ENCODE data around the gene LIN7C. TPM values are rescaled to one million over a fixed set of nuclear protein-coding genes. Genes with fewer than 3 reads are reported as not detected.
A peak's percentile ranks its signal among the peaks of the same experiment; 100 is the strongest.

Gene LIN7C
- total RNA-seq, 1 experiment from 2014 or later: 26.6 TPM

DNA sequence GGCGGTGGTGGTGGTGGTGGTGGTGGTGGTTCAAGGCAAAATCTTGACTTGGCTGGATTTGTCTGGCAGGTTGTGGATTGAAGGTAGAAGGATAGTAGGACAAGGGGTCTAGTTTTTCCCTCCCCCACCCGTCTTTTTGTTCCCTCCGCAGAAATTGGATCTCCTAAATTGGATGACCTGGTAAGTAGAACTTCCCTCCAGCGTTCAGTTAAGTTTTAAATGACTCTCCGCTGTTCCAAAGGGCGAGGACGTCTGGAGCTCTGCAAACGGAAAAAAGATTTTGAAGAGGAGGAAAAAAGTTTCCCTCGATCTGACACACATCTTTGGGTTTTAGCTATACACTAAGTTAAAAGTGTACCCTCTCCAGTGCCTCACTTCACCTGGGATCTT lies 33.6 kb downstream of the LIN7C start:
- intact Hi-C loops (cut with micrococcal nuclease): loop anchor here (5.0 kb wide), 1 partner anchor 176 kb away; no protein-coding TSS in a partner anchor
- no peaks in the 10 kb centered on the region for H4K20me1 ChIP-seq (ENCODE audit: low read length)
- H3K9me2 ChIP-seq (replicated peaks; ENCODE audit: low read length): no peaks in the 10 kb centered on the region
- H3K4me1 ChIP-seq (ENCODE audit: insufficient read depth, low read length): peaks cover 31% of the 10 kb centered on the region
- H3K36me3 ChIP-seq (ENCODE audit: low read depth, low read length): no peaks in the 10 kb centered on the region
- H3K79me2 ChIP-seq (ENCODE audit: low read length): peaks cover 37% of the 10 kb centered on the region
- no TSS peak for BruUV-seq (replicated peaks)
- ATAC-seq: no peak
- TF ChIP-seq EZH2 (IDR thresholded peaks at IDR 0.05; ENCODE audit: low read length, unreplicated experiment): no peak
- no peak for TF ChIP-seq EZH2phosphoT487 (IDR thresholded peaks at IDR 0.05; ENCODE audit: borderline replicate concordance, low read length)
- TF ChIP-seq, protein P1, sequence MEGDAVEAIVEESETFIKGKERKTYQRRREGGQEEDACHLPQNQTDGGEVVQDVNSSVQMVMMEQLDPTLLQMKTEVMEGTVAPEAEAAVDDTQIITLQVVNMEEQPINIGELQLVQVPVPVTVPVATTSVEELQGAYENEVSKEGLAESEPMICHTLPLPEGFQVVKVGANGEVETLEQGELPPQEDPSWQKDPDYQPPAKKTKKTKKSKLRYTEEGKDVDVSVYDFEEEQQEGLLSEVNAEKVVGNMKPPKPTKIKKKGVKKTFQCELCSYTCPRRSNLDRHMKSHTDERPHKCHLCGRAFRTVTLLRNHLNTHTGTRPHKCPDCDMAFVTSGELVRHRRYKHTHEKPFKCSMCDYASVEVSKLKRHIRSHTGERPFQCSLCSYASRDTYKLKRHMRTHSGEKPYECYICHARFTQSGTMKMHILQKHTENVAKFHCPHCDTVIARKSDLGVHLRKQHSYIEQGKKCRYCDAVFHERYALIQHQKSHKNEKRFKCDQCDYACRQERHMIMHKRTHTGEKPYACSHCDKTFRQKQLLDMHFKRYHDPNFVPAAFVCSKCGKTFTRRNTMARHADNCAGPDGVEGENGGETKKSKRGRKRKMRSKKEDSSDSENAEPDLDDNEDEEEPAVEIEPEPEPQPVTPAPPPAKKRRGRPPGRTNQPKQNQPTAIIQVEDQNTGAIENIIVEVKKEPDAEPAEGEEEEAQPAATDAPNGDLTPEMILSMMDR (conservative IDR thresholded peaks at IDR 0.05; ENCODE audit: low read depth, low read length): no peak
- no peaks in the 10 kb centered on the region for H3K9me3 ChIP-seq (ENCODE audit: low read length)
- 0 out of 2 replicates have a peak overlapping the region, but pooled peaks have one; percentile 3 for H3K9ac ChIP-seq (ENCODE audit: low read length)
- CTCF ChIA-PET: interaction anchor here (0.6 to 1.0 kb wide), 5 partner anchors 13 to 177 kb away, joined by 3 to 9 read pairs (median 3); no protein-coding TSS in a partner anchor
- DNase-seq: peak; percentile 27
- H2AFZ ChIP-seq (ENCODE audit: low read length): peak overlapping the region; percentile 89
- H3K27ac ChIP-seq (ENCODE audit: low read length): no peak overlapping the region
- POLR2A ChIA-PET (ENCODE audit: unreplicated experiment): interaction anchor here (0.6 to 1.1 kb wide), 8 partner anchors 9 to 207 kb away, joined by 3 to 19 read pairs (median 8); no protein-coding TSS in a partner anchor
- no peaks in the 10 kb centered on the region for H3K27me3 ChIP-seq (ENCODE audit: low read length)
- H3K4me2 ChIP-seq (ENCODE audit: low read length): peak overlapping the region; percentile 94
- H3F3A ChIP-seq (ENCODE audit: low read length, unreplicated experiment): no peaks in the 10 kb centered on the region
- peak overlapping the region; percentile 81 for H3K4me3 ChIP-seq (ENCODE audit: low read length)

DNA sequence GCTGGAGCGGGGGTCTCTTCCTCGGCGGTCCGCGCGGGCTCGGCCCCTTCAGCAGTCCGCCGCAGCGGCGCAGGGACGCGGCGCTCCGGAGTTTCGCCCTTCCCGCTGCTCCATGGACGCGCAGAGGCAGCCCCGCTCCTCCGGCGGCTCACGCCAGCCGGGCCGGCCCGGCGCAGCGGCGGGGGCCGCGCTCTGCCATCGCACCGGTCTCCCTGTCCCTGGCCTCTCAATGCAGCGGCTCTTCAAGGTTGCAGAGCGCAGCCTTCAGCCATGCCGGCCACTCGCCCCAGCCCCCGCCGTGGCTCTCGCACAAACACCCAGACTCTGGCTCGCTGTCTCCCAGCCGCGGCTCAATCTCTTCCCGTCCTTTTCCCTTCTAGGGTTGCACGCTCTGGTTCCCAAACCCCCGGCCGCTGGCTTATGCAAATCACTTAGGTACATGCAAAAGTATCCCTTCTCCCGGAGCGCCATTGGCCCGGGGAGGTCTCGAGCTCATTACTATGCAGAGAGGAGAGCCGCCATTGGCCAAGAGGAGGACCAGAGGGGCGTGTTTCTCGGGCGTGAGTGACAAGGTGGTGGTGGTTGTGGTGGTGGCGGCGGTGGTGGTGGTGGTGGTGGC lies 34.1 kb downstream of the LIN7C start, which contains the start of gene LGR4:
Gene LGR4 (minus strand): TSS at position 393 of the 619 bp plus-strand sequence. CDS start 488 bp downstream, outside the sequence.
- POLR2A ChIA-PET (ENCODE audit: unreplicated experiment): interaction anchor here (0.6 to 1.1 kb wide), 11 partner anchors 8 to 299 kb away, joined by 3 to 19 read pairs (median 6); no protein-coding TSS in a partner anchor
- Histone ChIP-seq H3K9me2 (replicated peaks; ENCODE audit: low read length) (no peaks in the 10 kb centered on the region), H3K79me2 (ENCODE audit: low read length) (peaks cover 42% of the 10 kb centered on the region), H3K4me3 (ENCODE audit: low read length) (peak within 1 kb of the TSS; percentile 81), H3K4me2 (ENCODE audit: low read length) (peak within 1 kb of the TSS; percentile 94), H3K27ac (ENCODE audit: low read length) (peak within 1 kb of the TSS; percentile 27; the same call in 1 of the 2 replicates), H3K9me3 (ENCODE audit: low read length) (no peaks in the 10 kb centered on the region), H2AFZ (ENCODE audit: low read length) (peak within 1 kb of the TSS; percentile 89), H3K4me1 (ENCODE audit: insufficient read depth, low read length) (peaks cover 36% of the 10 kb centered on the region), H3K36me3 (ENCODE audit: low read depth, low read length) (no peaks in the 10 kb centered on the region), H3K9ac (ENCODE audit: low read length) (peak within 1 kb of the TSS; percentile 66), H3K27me3 (ENCODE audit: low read length) (no peaks in the 10 kb centered on the region), H4K20me1 (ENCODE audit: low read length) (no peaks in the 10 kb centered on the region), H3F3A (ENCODE audit: low read length, unreplicated experiment) (no peaks in the 10 kb centered on the region)
- CTCF ChIA-PET: interaction anchor here (0.6 to 1.0 kb wide), 5 partner anchors 13 to 176 kb away, joined by 3 to 9 read pairs (median 3); no protein-coding TSS in a partner anchor
- TF ChIP-seq EZH2 (IDR thresholded peaks at IDR 0.05; ENCODE audit: low read length, unreplicated experiment): no peak
- ATAC-seq (peak; percentile 79), DNase-seq (peak; percentile 95)
- no TSS peak for BruUV-seq (replicated peaks)
- intact Hi-C loops (cut with micrococcal nuclease): loop anchor here (1.0 to 5.0 kb wide), 2 partner anchors 77 to 175 kb away; no protein-coding TSS in a partner anchor

DNA sequence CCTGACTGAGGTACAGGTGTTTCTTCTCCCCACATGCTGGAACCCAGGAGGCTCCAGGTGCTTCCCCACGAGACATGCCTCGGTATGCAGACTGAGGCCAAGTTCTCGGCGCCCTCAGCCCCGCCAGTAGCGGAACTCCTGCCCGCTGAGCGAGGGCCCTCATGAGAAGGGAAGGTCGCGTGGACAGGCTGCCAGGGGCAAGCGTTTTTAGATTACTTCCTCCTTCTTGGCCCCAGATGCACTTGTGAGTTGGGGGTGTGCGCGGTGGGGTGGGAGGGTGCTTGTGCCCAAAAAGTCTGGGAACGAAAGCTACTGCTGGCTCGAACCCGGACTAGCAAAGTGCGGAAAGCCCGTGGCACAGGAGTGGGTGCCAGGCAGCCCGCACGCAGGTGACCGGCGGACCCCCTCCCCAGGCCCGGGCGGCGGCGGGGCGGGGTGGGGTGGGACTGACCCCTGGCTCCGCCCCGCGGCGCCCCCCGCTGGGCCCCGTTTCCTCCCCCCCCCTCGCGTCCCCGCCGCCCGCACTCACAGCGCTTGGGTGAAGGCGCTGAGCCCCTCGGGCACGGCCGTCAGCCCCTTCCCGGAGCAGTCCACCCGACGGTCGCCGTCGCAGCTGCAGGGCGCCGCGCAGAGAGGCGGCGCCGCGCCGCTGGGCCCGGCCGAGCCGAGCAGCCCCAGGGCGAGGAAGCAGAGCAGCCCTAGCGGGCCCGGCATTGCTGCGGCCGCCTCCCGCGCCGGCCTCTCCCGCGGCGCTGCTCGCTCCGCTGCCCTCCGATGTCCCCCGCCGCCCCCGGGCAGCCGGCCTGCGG lies 34.8 kb downstream of the LIN7C start:
- Histone ChIP-seq H3K4me1 (ENCODE audit: insufficient read depth, low read length) (peaks cover 38% of the 10 kb centered on the region), H3K79me2 (ENCODE audit: low read length) (peaks cover 49% of the 10 kb centered on the region), H3K27me3 (ENCODE audit: low read length) (no peaks in the 10 kb centered on the region), H3K4me3 (ENCODE audit: low read length) (peak overlapping the region; percentile 81), H3K9me3 (ENCODE audit: low read length) (no peaks in the 10 kb centered on the region), H3K9ac (ENCODE audit: low read length) (peak overlapping the region; percentile 66), H3K36me3 (ENCODE audit: low read depth, low read length) (no peaks in the 10 kb centered on the region), H3F3A (ENCODE audit: low read length, unreplicated experiment) (no peaks in the 10 kb centered on the region), H2AFZ (ENCODE audit: low read length) (peak overlapping the region; percentile 78), H4K20me1 (ENCODE audit: low read length) (no peaks in the 10 kb centered on the region), H3K27ac (ENCODE audit: low read length) (peak overlapping the region; percentile 27), H3K4me2 (ENCODE audit: low read length) (peak overlapping the region; percentile 94), H3K9me2 (replicated peaks; ENCODE audit: low read length) (no peaks in the 10 kb centered on the region)
- TF ChIP-seq, protein P1 (conservative IDR thresholded peaks at IDR 0.05; ENCODE audit: low read depth, low read length): no peak
- TF ChIP-seq EZH2 (IDR thresholded peaks at IDR 0.05; ENCODE audit: low read length, unreplicated experiment): no peak
- no peak for TF ChIP-seq EZH2phosphoT487 (IDR thresholded peaks at IDR 0.05; ENCODE audit: borderline replicate concordance, low read length)
- CTCF ChIA-PET: interaction anchor here (0.7 to 1.0 kb wide), 2 partner anchors 14 to 176 kb away, joined by 3 to 9 read pairs; no protein-coding TSS in a partner anchor
- no TSS peak for BruUV-seq (replicated peaks)
- peak; percentile 21 for DNase-seq
- intact Hi-C loops (cut with micrococcal nuclease): loop anchor here (1.0 to 5.0 kb wide), 2 partner anchors 76 to 174 kb away; no protein-coding TSS in a partner anchor
- POLR2A ChIA-PET (ENCODE audit: unreplicated experiment): interaction anchor here (0.6 to 1.1 kb wide), 6 partner anchors 8 to 298 kb away, joined by 4 to 19 read pairs (median 8); no protein-coding TSS in a partner anchor
- ATAC-seq: peak; percentile 18
